Measurements from ENCODE around the gene ZBED2.
A peak's percentile ranks its signal among the peaks of the same experiment; 100 is the strongest.
"Not testable (repeated sequence)": the region's sequence is repeated elsewhere in the genome, so short reads cannot be mapped to it uniquely, and the experiment has no call there.

The ZBED2 gene

DNA sequence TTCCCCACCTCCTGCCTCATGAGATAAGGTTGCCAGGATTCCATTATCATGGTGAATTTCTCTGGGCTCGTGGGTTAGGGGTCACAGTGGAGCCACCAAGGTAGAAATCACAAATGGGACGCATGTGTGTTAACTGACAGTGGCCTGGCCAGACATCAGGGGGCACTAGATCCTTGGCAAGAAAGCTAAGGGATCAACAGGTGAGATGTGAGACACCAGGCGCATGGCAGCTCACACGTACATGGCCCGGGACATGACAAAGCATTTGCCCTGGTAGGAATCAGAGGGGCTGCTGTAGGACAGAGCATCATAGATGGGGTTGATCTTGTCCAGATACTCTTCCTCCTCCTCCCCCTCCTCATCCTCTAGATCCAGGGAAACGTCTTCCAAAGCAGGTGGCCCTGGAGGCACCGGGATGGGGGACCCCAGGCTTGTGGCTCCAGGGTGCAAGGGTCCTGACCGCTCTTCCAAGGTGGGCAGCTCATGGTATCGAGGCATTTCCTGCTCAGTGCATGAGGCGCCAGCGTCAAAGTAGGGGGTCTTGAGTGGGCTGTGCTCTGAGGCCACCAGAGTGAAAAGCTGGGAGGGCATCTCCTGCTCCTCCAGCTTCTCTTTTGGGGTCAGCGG lies 24.6 kb downstream of the ZBED2 start:
- DNase-seq: no peak

DNA sequence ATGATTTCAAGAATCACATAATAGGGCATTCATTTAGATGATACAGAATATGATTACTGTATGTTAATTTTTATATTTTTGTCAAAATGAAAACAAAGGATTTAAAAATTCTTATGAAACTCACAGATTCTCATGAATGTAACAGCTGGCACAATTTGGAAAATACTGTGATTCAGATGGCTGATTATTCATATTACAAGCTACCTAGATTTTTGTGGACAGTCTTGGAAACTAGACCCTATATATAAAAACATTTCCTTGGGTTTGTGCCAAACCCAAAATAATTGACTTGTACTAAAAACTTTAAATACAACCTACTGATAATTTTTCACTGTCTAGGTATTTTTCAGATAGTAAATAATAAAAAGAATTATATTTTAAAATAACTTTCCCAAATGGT lies 26.2 kb downstream of the ZBED2 start:
- no peak for DNase-seq

DNA sequence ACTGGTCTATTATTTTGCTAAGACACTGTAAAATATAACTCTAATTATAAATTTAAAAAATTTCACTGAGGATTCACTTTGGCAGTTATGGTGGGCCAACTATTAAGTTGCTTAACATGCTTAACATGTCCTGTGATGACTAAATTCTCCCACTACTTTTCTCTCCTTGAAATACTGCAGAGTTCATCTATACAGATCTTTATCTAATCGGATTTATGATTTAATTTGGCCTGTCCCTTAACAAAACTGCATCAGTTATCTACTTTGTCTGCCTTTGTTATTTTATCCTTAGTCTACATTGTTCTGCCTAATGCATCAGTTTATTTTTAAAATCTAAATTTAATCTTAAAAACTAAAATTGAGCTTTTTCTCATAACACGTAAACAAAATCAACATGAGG lies 26.8 kb downstream of the ZBED2 start:
- no peak for DNase-seq

DNA sequence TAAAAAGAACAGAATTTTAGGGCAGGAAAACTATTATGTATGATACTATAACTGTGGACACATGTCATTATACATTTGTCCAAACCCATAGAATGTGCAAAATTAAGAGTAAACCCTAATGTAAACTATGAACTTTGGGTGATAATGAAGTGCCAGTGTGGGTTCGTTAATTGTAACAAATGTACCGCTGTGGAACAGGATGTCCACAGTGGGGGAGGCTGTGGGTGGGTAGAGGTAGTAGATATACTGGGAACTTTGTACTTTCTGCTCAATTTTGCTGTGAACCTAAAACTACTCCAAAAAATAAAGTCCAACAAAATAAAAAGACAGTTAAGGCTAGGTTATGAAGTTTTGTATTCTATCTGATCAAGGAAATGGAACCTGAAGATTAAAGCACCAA lies 28.3 kb downstream of the ZBED2 start:
- DNase-seq: no peak

DNA sequence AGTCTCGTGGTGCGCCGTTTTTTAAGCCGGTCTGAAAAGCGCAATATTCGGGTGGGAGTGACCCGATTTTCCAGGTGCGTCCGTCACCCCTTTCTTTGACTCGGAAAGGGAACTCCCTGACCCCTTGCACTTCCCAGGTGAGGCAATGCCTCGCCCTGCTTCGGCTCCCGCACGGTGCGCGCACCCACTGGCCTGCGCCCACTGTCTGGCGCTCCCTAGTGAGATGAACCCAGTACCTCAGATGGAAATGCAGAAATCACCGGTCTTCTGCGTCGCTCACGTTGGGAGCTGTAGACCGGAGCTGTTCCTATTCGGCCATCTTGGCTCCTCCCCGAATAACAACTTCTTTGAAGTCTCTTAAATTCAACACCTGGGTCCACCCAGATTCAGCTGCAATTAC lies 33.2 kb downstream of the ZBED2 start:
- DNase-seq: not testable (repeated sequence)

DNA sequence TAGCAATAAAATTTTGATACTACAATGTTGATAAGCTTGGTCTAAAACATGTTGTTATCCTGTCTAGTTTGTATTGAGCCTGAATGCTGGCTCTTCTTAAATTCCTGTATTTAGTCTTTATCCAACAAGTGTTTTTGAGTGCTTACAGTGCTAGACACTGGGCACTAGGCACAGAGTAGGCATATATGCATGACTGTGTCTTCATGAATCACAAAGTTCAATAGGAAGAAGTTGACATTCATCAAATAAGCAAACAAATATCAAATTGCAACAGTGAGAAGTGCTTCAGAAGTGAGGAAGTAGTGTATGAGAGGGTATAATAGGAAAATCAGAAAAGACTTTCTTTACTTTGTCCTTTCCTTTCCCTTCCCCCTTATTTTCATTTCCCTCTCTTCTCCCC lies 46.4 kb downstream of the ZBED2 start:
- DNase-seq: no peak

DNA sequence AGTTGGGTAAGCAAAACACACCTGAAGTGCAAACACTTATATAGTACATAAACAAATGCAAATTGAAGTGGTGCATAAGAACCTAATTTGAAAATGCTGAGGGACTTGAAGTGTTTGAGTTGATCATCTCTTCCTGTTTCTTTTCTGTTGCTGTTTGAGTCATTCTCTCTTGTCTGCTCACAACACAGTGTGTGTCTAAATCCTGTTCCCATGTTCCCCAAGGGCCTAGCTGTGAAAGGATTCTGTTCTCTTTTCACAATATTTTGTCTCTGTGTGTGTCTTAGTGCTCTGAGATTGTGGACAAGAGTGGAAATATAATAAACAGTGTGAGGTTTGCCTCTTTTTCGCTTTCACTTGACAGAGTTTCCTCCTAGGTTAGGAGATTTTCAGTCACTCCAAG lies 47.1 kb downstream of the ZBED2 start:
- DNase-seq: peak; percentile 33

DNA sequence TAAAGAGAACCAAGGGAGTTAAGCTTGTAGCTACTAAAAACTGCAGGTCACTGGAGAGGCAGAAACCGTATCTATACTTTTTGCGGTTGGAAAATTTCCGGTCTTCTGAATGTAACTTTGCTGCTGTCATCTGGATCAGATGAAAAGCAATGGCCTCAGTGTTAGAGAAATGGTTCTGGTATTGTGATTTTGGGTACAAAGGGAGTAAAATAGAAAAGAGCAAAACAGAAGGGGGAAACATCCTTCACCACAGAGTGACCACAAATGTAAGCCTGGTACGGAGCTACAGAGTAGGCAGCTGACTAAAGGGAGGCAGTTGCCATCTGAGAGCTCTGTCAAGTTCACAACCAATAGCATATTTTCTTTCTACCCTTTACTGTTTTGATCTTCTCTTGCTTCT lies 47.5 kb downstream of the ZBED2 start:
- DNase-seq: peak; percentile 66

DNA sequence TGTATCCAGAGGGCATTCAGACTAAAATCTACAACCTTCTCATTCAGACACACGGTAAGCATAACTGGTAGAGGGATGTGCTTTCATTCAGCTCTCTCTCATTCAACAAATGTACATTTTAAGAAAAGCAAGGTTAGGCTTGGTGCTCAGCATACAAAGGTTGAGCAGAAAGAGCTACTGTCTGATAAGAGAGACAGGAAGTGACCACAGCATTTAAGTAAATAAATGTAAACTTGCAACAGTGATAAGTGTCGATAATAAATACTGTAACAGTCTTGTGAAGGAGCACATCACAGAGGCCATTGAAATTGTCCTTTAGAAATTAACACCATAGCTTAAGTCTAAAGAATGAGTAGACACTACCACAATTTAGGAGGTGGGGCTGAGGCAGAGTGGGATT lies 49.8 kb downstream of the ZBED2 start:
- DNase-seq: no peak

Data from CD4-positive, alpha-beta T cell treated with Interleukin-10 for 1 hour (primary cell).